ENCODE measurements around the gene NANOS1. TPM values are rescaled to one million over a fixed set of nuclear protein-coding genes. Genes with fewer than 3 reads are reported as not detected.

The NANOS1 gene
- polyA plus RNA-seq, 2 of the 4 experiments (the other 2 are of a cell fraction), result 1.4 to 2.9 TPM

DNA sequence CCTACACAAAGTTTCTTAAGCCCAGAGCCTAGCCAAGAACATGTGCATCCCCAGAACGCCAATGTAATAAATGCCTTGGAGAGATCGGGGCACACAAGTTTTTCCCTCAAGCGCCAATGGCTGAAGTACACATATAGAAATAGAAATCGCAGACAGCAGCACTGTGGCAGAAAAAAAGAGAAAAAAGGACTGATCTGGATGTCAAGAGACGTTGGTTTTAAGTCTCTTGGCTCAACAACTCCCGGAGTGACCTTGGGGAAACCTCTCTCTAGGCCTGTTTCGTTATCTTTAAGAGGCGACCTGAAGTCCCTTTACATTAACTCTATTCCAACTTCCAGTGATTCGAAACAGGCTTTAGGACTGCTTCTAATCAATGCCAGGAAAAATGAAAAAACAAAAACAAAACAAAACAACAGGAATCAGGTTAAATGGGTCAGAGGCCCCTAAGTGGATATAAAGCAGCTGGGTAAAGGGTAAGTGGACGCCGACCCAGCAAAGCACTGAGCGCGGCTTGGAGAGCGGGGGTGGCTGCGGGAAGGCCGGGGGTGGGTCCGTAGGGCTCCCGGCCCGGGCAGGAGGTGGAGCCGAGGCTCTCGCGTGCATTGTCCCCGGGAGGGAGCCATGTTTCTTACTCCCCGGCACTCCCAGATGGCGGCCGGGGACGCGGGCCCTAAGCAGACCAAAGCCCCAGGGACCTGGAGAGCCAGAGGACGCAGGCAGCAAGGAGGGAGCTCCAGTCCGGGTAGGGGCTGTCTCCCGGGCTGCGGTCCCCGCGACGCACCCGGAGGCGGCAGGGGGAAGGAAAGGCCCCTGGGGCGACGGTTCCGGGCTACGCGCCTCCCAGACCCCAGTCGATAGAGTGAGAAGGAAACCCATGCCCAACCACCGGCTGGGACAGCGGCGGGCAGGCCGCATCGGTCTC is 50.3 kb downstream of the NANOS1 start:
- ATAC-seq (peak; percentile 85 to 91), DNase-seq (ENCODE audit: low read depth in 1 of 2, low spot score in 1 of 2) (peak; percentile 76 to 80), FAIRE-seq (no peak)
- Histone ChIP-seq H3K4me3 (peak overlapping the region; percentile 85), H3K27ac (peak overlapping the region; percentile 96 to 99), H3K4me2 (peak overlapping the region; percentile 98), H3K9me3 (no peaks in the 10 kb centered on the region), H3K4me1 (peaks cover 34% of the 10 kb centered on the region; the same call in 2 of the 3 replicates)
- ChIA-PET CTCF (no interaction called here), POLR2A (interaction anchor here (0.7 to 1.6 kb wide), 3 partner anchors 11 to 73 kb away, joined by 3 read pairs; no protein-coding TSS in a partner anchor)
- WGBS (ENCODE audit: missing lambda C conversion rate), result 2% methylated on average over 37 of the region's 48 CpGs
- TF ChIP-seq, protein P1, sequence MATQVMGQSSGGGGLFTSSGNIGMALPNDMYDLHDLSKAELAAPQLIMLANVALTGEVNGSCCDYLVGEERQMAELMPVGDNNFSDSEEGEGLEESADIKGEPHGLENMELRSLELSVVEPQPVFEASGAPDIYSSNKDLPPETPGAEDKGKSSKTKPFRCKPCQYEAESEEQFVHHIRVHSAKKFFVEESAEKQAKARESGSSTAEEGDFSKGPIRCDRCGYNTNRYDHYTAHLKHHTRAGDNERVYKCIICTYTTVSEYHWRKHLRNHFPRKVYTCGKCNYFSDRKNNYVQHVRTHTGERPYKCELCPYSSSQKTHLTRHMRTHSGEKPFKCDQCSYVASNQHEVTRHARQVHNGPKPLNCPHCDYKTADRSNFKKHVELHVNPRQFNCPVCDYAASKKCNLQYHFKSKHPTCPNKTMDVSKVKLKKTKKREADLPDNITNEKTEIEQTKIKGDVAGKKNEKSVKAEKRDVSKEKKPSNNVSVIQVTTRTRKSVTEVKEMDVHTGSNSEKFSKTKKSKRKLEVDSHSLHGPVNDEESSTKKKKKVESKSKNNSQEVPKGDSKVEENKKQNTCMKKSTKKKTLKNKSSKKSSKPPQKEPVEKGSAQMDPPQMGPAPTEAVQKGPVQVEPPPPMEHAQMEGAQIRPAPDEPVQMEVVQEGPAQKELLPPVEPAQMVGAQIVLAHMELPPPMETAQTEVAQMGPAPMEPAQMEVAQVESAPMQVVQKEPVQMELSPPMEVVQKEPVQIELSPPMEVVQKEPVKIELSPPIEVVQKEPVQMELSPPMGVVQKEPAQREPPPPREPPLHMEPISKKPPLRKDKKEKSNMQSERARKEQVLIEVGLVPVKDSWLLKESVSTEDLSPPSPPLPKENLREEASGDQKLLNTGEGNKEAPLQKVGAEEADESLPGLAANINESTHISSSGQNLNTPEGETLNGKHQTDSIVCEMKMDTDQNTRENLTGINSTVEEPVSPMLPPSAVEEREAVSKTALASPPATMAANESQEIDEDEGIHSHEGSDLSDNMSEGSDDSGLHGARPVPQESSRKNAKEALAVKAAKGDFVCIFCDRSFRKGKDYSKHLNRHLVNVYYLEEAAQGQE (IDR thresholded peaks at IDR 0.05), result peak; percentile 64
- TF ChIP-seq, protein P2, sequence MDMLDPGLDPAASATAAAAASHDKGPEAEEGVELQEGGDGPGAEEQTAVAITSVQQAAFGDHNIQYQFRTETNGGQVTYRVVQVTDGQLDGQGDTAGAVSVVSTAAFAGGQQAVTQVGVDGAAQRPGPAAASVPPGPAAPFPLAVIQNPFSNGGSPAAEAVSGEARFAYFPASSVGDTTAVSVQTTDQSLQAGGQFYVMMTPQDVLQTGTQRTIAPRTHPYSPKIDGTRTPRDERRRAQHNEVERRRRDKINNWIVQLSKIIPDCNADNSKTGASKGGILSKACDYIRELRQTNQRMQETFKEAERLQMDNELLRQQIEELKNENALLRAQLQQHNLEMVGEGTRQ (IDR thresholded peaks at IDR 0.05), result no peak
- 0 out of 2 replicates have a peak, but pooled peaks have one; percentile 40 for TF ChIP-seq TFCP2L1 (CRISPR knock-in tag; IDR thresholded peaks at IDR 0.05)
- TF ChIP-seq, protein P3, sequence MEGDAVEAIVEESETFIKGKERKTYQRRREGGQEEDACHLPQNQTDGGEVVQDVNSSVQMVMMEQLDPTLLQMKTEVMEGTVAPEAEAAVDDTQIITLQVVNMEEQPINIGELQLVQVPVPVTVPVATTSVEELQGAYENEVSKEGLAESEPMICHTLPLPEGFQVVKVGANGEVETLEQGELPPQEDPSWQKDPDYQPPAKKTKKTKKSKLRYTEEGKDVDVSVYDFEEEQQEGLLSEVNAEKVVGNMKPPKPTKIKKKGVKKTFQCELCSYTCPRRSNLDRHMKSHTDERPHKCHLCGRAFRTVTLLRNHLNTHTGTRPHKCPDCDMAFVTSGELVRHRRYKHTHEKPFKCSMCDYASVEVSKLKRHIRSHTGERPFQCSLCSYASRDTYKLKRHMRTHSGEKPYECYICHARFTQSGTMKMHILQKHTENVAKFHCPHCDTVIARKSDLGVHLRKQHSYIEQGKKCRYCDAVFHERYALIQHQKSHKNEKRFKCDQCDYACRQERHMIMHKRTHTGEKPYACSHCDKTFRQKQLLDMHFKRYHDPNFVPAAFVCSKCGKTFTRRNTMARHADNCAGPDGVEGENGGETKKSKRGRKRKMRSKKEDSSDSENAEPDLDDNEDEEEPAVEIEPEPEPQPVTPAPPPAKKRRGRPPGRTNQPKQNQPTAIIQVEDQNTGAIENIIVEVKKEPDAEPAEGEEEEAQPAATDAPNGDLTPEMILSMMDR (IDR thresholded peaks at IDR 0.05), result no peak
- TF ChIP-seq CHD2 (IDR thresholded peaks at IDR 0.05; ENCODE audit: low read length, partially characterized antibody), result peak; percentile 60
- TF ChIP-seq NFE2L2 (conservative IDR thresholded peaks at IDR 0.05; ENCODE audit: low read length), result no peak
- TF ChIP-seq POLR2AphosphoS2 (conservative IDR thresholded peaks at IDR 0.05; ENCODE audit: low read length), result no peak
- no peak for TF ChIP-seq HOXA7 (CRISPR knock-in tag; IDR thresholded peaks at IDR 0.05)
- no peak for TF ChIP-seq CBX8 (IDR thresholded peaks at IDR 0.05)
- TF ChIP-seq JUNB (IDR thresholded peaks at IDR 0.05), result no peak
- TF ChIP-seq, protein P4, sequence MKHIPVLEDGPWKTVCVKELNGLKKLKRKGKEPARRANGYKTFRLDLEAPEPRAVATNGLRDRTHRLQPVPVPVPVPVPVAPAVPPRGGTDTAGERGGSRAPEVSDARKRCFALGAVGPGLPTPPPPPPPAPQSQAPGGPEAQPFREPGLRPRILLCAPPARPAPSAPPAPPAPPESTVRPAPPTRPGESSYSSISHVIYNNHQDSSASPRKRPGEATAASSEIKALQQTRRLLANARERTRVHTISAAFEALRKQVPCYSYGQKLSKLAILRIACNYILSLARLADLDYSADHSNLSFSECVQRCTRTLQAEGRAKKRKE (CRISPR knock-in tag; IDR thresholded peaks at IDR 0.05; ENCODE audit: low read depth), result no peak
- no peak for TF ChIP-seq NR3C1 (IDR thresholded peaks at IDR 0.05)
- TF ChIP-seq ESRRA (IDR thresholded peaks at IDR 0.05; ENCODE audit: borderline replicate concordance, low read length), result 0 out of 2 replicates have a peak, but pooled peaks have one; percentile 20
- TF ChIP-seq POLR2A (IDR thresholded peaks at IDR 0.05; ENCODE audit: low read length), result peak; percentile 42
- no peak for TF ChIP-seq SMC3 (IDR thresholded peaks at IDR 0.05)
- TF ChIP-seq, protein P5, sequence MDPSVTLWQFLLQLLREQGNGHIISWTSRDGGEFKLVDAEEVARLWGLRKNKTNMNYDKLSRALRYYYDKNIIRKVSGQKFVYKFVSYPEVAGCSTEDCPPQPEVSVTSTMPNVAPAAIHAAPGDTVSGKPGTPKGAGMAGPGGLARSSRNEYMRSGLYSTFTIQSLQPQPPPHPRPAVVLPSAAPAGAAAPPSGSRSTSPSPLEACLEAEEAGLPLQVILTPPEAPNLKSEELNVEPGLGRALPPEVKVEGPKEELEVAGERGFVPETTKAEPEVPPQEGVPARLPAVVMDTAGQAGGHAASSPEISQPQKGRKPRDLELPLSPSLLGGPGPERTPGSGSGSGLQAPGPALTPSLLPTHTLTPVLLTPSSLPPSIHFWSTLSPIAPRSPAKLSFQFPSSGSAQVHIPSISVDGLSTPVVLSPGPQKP (IDR thresholded peaks at IDR 0.05; ENCODE audit: low read depth, low read length), result no peak
- 0 out of 2 replicates have a peak, but pooled peaks have one; percentile 22 for TF ChIP-seq HOXB5 (CRISPR knock-in tag; IDR thresholded peaks at IDR 0.05)
- no peak for TF ChIP-seq EHF (CRISPR knock-in tag; IDR thresholded peaks at IDR 0.05)
- no peak for TF ChIP-seq SREBF2 (IDR thresholded peaks at IDR 0.05)
- no peak for TF ChIP-seq RARB (CRISPR knock-in tag; IDR thresholded peaks at IDR 0.05)
- peak; percentile 68; the same call in 1 of the 2 replicates for TF ChIP-seq TP53 (CRISPR knock-in tag; IDR thresholded peaks at IDR 0.05)

All from A549 (cell line).